ENCODE measurements around the gene NIPAL4. TPM values are rescaled to one million over a fixed set of nuclear protein-coding genes. Genes with fewer than 3 reads are reported as not detected.

NIPAL4 gene
- total RNA-seq (2022; extraction: Qiagen RNA extraction) = 9.7 to 14.3 TPM (median 11.1 TPM) in 5 replicates

DNA sequence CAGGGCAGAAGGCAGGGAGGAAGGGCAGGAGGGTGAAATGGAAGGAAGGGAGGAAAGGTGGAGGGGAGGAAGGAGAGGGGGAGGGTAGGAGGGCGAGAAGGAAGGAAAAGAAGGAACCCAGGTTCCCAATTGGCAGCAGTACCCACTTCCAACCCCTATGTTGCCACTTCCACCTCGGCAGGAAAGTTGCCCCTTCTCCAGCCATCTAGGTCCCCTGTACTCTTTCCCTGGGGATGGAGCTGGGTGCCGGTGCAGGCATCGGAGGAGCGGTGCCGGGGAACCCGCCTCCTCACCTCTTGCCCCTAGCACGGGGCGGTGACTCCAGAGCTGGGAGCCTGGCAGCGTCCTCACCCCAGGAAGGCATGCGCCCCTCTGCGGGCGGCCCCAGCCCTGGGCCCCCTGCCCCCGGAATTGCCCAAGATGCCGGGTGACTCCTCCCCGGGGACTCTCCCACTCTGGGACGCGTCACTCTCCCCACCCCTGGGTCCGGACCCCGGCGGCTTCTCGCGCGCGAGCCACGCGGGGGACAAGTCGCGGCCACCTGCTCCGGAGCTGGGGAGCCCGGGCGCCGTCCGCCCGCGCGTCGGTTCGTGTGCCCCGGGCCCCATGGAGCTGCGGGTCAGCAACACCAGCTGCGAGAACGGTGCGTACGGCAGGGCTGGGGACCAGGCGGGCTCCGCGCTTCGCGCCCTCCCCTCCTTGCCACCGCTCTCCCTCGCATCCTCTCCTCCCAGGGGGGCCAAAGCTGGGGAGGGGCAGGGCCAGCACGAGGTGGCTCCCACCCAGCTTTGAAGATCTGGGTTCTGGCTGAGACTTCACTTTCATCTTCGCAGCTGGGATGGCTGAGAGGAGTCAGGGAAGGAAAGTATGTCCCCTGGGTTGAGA lies at the start of gene NIPAL4:
Gene NIPAL4, plus strand, starts transcription at position 499 of the 885 bp plus-strand sequence. Its CDS starts 108 bp downstream, at position 607.

Other genes starting within 250 kb of the NIPAL4 start
- 18.4 to 22.2 TPM (median 20.0 TPM) in 5 replicates for gene CYFIP2, start 194.1 kb upstream of the NIPAL4 start, total RNA-seq (2022; extraction: Qiagen RNA extraction)
- gene ADAM19, start 115.6 kb downstream of the NIPAL4 start, total RNA-seq (2022; extraction: Qiagen RNA extraction) = 8.9 to 13.4 TPM (median 11.2 TPM) in 5 replicates
- 0.06 to 0.07 TPM in 2 of 5 replicates, not detected in the others for gene SOX30, start 192.2 kb downstream of the NIPAL4 start, total RNA-seq (2022; extraction: Qiagen RNA extraction)
- gene C5orf52, start 211.3 kb downstream of the NIPAL4 start, total RNA-seq (2022; extraction: Qiagen RNA extraction) = not detected in 5 replicates